Measurements from ENCODE around the gene MAP3K20. TPM values are rescaled to one million over a fixed set of nuclear protein-coding genes. Genes with fewer than 3 reads are reported as not detected.

MAP3K20 gene
- total and polyA plus RNA-seq, 2 donors = 11.2 to 15.1 TPM

DNA sequence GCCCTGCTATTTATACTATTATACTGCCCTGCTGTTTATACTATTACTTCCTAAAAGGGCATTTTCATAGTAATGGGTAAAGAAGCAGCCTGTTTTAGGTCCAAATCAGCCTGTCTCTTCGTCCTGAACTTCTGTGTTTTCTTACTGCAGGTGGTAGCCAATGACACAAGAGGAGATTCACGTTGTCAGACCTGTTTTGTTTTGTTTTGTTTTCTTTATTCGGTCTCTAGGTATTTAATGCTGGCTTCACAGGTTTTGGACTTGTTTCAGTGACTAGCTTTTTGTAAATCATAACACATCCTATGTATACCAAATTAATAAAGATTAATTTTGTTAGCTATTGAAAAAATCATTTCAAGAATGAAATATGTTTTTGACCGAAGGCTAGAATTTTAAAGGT, 116.4 kb downstream of the MAP3K20 start:
- Histone ChIP-seq H3K4me1 (ENCODE audit: control insufficient read depth in 2 of 2, insufficient read depth in 2 of 2, low read length in 2 of 2) (no peaks in the 10 kb centered on the region), H3K27ac (ENCODE audit: low read depth in 1 of 2, low read length in 1 of 2) (no peak overlapping the region), H3K36me3 (ENCODE audit: control insufficient read depth in 2 of 2, insufficient read depth in 2 of 2, low read length in 1 of 2) (peaks cover 0 to 6% of the 10 kb centered on the region in 2 donors), H3K4me3 (ENCODE audit: low read length in 2 of 2) (no peak overlapping the region), H3K27me3 (ENCODE audit: control insufficient read depth in 2 of 2, insufficient read depth in 1 of 2, low read length in 1 of 2) (no peaks in the 10 kb centered on the region), H3K9me3 (ENCODE audit: control insufficient read depth in 2 of 2, insufficient read depth in 1 of 2, low read length in 1 of 2) (no peaks in the 10 kb centered on the region)
- 96% methylated on average over 4 of the region's 4 CpGs for WGBS
- no peak for DNase-seq (ENCODE audit: low read depth in 6 of 9, low spot score in 9 of 9)

DNA sequence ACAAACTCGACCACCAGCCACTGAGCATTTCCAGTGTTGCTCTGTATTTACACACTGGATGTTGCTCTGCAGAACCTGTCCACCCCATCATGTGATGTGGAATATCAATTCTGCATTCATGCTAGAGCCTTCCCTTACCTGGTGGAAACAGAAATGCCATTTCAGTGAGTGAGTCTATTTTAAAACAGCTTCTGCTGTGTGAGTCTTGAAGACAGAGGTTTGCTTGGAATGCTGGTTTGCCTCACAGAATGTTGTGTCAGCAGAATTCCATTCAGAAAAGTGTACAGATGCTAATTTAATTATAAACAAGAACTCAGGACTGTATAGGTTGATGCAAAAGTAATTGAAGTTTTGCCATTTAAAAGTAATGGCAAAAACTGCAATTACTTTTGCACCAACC, 118.3 kb downstream of the MAP3K20 start:
- Histone ChIP-seq H3K36me3 (ENCODE audit: control insufficient read depth in 2 of 2, insufficient read depth in 2 of 2, low read length in 1 of 2) (peaks cover 0 to 12% of the 10 kb centered on the region in 2 donors), H3K27ac (ENCODE audit: low read depth in 1 of 2, low read length in 1 of 2) (no peak overlapping the region), H3K4me3 (ENCODE audit: low read length in 2 of 2) (no peak overlapping the region), H3K4me1 (ENCODE audit: control insufficient read depth in 2 of 2, insufficient read depth in 2 of 2, low read length in 2 of 2) (no peaks in the 10 kb centered on the region), H3K27me3 (ENCODE audit: control insufficient read depth in 2 of 2, insufficient read depth in 1 of 2, low read length in 1 of 2) (no peaks in the 10 kb centered on the region), H3K9me3 (ENCODE audit: control insufficient read depth in 2 of 2, insufficient read depth in 1 of 2, low read length in 1 of 2) (no peaks in the 10 kb centered on the region)
- no peak for DNase-seq (ENCODE audit: low read depth in 6 of 9, low spot score in 9 of 9)
- 100% methylated on average over 1 of the region's 1 CpG for WGBS

DNA sequence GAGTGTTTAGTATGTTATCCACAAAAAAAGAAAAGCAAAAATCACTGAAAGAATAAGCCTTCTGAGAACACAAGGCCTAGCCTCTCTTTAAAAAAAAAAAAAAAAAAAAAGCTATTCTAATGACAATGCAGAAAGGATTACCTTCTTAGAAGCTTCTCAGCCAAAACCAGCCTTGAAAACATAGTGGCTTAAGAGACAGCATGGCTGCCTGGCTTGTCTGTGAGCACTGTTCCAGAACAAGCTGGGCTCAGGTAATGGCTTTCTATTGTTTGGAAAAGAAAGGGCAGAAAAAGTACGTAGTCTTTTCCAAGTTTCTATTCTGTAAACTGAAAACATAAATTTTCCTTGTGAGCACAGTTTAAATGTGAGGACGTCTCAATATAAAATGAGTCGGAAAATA, 119.5 kb downstream of the MAP3K20 start:
- Histone ChIP-seq H3K27ac (ENCODE audit: low read depth in 1 of 2, low read length in 1 of 2) (no peak overlapping the region), H3K36me3 (ENCODE audit: control insufficient read depth in 2 of 2, insufficient read depth in 2 of 2, low read length in 1 of 2) (peaks cover 0 to 15% of the 10 kb centered on the region in 2 donors), H3K4me1 (ENCODE audit: control insufficient read depth in 2 of 2, insufficient read depth in 2 of 2, low read length in 2 of 2) (no peaks in the 10 kb centered on the region), H3K9me3 (ENCODE audit: control insufficient read depth in 2 of 2, insufficient read depth in 1 of 2, low read length in 1 of 2) (no peaks in the 10 kb centered on the region), H3K27me3 (ENCODE audit: control insufficient read depth in 2 of 2, insufficient read depth in 1 of 2, low read length in 1 of 2) (no peaks in the 10 kb centered on the region), H3K4me3 (ENCODE audit: low read length in 2 of 2) (no peak overlapping the region)
- DNase-seq (ENCODE audit: low read depth in 6 of 9, low spot score in 9 of 9) = no peak
- 96% methylated on average over 3 of the region's 3 CpGs for WGBS

DNA sequence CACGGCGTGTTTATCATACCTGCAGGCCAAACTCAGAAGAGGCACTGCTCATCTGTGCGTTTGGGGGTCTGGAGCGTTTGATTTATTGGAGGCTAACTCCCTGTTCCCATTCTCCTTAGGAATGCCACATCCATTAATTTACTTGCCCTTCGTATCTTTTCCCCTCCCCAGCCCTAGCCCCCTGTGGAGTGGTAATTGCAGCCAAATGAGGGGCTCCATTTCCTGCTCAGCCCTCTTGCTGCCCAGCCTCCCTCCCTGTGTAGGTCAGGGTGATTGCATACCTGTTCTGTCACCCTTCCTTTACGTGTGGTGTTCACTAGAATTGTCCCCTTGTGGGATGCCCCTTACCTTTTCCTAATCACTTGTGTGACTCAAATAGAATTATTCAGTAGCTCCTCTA, 120.4 kb downstream of the MAP3K20 start:
- no peaks in the 10 kb centered on the region for H3K9me3 ChIP-seq (ENCODE audit: control insufficient read depth in 2 of 2, insufficient read depth in 1 of 2, low read length in 1 of 2)
- H3K27me3 ChIP-seq (ENCODE audit: control insufficient read depth in 2 of 2, insufficient read depth in 1 of 2, low read length in 1 of 2) = no peaks in the 10 kb centered on the region
- 97% methylated on average over 6 of the region's 6 CpGs for WGBS
- peaks cover 0 to 12% of the 10 kb centered on the region in 2 donors for H3K36me3 ChIP-seq (ENCODE audit: control insufficient read depth in 2 of 2, insufficient read depth in 2 of 2, low read length in 1 of 2)
- H3K27ac ChIP-seq (ENCODE audit: low read depth in 1 of 2, low read length in 1 of 2) = no peak overlapping the region
- no peak for DNase-seq (ENCODE audit: low read depth in 6 of 9, low spot score in 9 of 9)
- H3K4me3 ChIP-seq (ENCODE audit: low read length in 2 of 2) = no peak overlapping the region
- no peaks in the 10 kb centered on the region for H3K4me1 ChIP-seq (ENCODE audit: control insufficient read depth in 2 of 2, insufficient read depth in 2 of 2, low read length in 2 of 2)

DNA sequence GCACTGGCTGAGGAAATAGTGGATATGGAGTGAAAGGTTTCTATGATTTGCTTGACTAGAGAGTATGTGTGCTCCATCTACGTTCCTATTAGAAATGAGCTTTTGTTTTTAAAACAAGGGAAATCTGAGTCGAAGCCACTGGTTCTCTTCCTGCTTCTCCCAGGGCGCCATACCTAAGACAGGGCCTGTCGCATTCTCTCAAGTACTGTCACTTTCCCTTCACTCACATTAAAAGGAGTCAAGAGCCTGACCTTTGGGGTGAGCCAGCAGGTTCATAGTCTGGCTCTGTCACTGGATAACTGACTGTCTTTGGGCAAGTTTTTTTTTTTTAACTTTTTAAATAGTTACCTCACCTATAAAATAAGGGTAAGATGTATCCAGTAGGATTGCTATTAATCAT, 121.0 kb downstream of the MAP3K20 start:
- no peak overlapping the region for H3K4me3 ChIP-seq (ENCODE audit: low read length in 2 of 2)
- no peak for DNase-seq (ENCODE audit: low read depth in 6 of 9, low spot score in 9 of 9)
- H3K27me3 ChIP-seq (ENCODE audit: control insufficient read depth in 2 of 2, insufficient read depth in 1 of 2, low read length in 1 of 2) = no peaks in the 10 kb centered on the region
- 98% methylated on average over 4 of the region's 4 CpGs for WGBS
- no peak overlapping the region for H3K27ac ChIP-seq (ENCODE audit: low read depth in 1 of 2, low read length in 1 of 2)
- H3K9me3 ChIP-seq (ENCODE audit: control insufficient read depth in 2 of 2, insufficient read depth in 1 of 2, low read length in 1 of 2) = no peaks in the 10 kb centered on the region
- no peaks in the 10 kb centered on the region for H3K4me1 ChIP-seq (ENCODE audit: control insufficient read depth in 2 of 2, insufficient read depth in 2 of 2, low read length in 2 of 2)
- peaks cover 0 to 9% of the 10 kb centered on the region in 2 donors for H3K36me3 ChIP-seq (ENCODE audit: control insufficient read depth in 2 of 2, insufficient read depth in 2 of 2, low read length in 1 of 2)

DNA sequence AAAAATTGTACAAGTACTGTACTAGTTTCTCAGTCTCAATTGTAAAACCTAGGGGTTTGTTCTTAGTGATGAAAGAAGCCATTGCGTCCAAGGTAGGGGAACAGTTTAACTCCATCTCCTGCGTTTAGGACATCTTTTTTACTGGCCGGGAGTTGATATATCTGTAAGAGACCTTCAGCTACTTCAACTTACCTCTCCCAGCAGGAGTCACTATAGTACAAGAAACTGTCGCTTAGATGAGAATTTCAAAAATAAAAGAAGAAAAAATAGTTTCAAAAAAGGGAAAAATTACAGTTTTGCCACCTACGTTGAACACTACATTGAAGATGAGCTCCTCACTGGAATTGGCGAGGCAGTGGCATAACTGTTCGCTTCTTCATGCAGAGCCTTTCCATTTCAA, 122.7 kb downstream of the MAP3K20 start:
- no peaks in the 10 kb centered on the region for H3K4me1 ChIP-seq (ENCODE audit: control insufficient read depth in 2 of 2, insufficient read depth in 2 of 2, low read length in 2 of 2)
- H3K4me3 ChIP-seq (ENCODE audit: low read length in 2 of 2) = no peak overlapping the region
- 98% methylated on average over 7 of the region's 7 CpGs for WGBS
- DNase-seq (ENCODE audit: low read depth in 6 of 9, low spot score in 9 of 9) = no peak
- H3K27ac ChIP-seq (ENCODE audit: low read depth in 1 of 2, low read length in 1 of 2) = no peak overlapping the region
- H3K36me3 ChIP-seq (ENCODE audit: control insufficient read depth in 2 of 2, insufficient read depth in 2 of 2, low read length in 1 of 2) = peaks cover 0 to 9% of the 10 kb centered on the region in 2 donors
- no peaks in the 10 kb centered on the region for H3K27me3 ChIP-seq (ENCODE audit: control insufficient read depth in 2 of 2, insufficient read depth in 1 of 2, low read length in 1 of 2)
- no peaks in the 10 kb centered on the region for H3K9me3 ChIP-seq (ENCODE audit: control insufficient read depth in 2 of 2, insufficient read depth in 1 of 2, low read length in 1 of 2)

DNA sequence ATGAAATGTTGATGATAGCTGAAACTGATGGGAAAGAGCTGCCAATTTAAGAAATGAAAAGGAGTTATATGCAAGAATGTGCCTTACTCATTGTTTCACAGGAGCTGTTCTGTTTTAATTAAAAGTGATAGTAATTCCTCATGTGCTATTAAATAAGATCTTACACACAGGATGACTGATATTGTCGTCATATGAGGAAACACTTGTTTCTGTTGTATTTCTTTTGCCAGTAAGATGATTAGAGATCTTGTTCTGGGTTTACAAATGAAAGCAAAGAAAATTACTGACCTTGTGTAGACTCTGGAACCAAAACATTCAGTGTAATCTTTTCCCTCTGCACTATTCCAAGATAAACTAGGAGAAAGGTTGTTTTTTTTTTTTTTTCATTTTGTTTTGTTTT, 123.6 kb downstream of the MAP3K20 start:
- no peaks in the 10 kb centered on the region for H3K27me3 ChIP-seq (ENCODE audit: control insufficient read depth in 2 of 2, insufficient read depth in 1 of 2, low read length in 1 of 2)
- H3K4me3 ChIP-seq (ENCODE audit: low read length in 2 of 2) = no peak overlapping the region
- no peaks in the 10 kb centered on the region for H3K9me3 ChIP-seq (ENCODE audit: control insufficient read depth in 2 of 2, insufficient read depth in 1 of 2, low read length in 1 of 2)
- peaks cover 0 to 12% of the 10 kb centered on the region in 2 donors for H3K36me3 ChIP-seq (ENCODE audit: control insufficient read depth in 2 of 2, insufficient read depth in 2 of 2, low read length in 1 of 2)
- WGBS = 96% methylated on average over 1 of the region's 1 CpG
- no peaks in the 10 kb centered on the region for H3K4me1 ChIP-seq (ENCODE audit: control insufficient read depth in 2 of 2, insufficient read depth in 2 of 2, low read length in 2 of 2)
- H3K27ac ChIP-seq (ENCODE audit: low read depth in 1 of 2, low read length in 1 of 2) = no peak overlapping the region
- DNase-seq (ENCODE audit: low read depth in 6 of 9, low spot score in 9 of 9) = no peak

DNA sequence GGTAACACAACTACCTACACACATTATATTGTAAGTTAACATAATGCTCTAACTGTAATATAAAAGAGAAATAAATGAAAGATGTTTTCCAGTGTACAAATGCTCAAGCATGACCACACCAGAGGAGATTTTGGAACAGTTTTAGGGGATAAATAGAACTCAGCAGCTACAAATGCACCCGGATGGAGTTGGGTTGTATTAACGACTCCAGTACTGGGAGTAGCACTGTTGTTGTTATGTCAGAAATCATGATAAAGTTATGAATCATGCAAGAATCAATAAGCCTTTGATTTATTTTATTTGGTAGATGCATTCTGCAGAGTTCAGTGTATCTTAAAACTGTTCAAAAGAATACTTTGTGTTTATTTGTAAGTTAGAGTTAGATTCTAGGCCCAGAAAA, 126.9 kb downstream of the MAP3K20 start:
- 96% methylated on average over 2 of the region's 2 CpGs for WGBS
- DNase-seq (ENCODE audit: low read depth in 6 of 9, low spot score in 9 of 9) = no peak

DNA sequence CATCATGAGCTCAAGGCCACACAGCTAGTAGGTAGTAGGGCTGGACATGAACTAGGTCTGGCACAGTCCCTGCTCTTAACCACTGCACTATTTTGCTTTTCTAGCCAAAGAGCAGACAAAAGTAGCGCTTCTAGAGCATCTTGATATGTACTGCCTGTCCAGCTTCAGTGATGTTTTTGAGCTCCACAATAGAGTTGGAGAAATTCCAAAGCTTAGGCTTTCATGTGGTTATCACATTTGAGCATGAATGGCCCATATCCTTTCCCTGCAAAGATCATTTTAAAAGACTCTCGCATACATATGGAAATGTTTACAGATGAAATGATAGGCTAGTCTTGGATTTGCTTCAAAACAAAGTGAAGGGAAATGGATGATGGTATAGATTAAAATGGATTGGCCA, 128.7 kb downstream of the MAP3K20 start:
- no peak overlapping the region for H3K27ac ChIP-seq (ENCODE audit: low read depth in 1 of 2, low read length in 1 of 2)

More for the DNA sequence above, 126.9 kb downstream of the MAP3K20 start:
- H3K27me3 ChIP-seq (ENCODE audit: control insufficient read depth in 2 of 2, insufficient read depth in 1 of 2, low read length in 1 of 2) = no peaks in the 10 kb centered on the region
- no peak overlapping the region for H3K27ac ChIP-seq (ENCODE audit: low read depth in 1 of 2, low read length in 1 of 2)
- no peaks in the 10 kb centered on the region for H3K4me1 ChIP-seq (ENCODE audit: control insufficient read depth in 2 of 2, insufficient read depth in 2 of 2, low read length in 2 of 2)
- H3K4me3 ChIP-seq (ENCODE audit: low read length in 2 of 2) = no peak overlapping the region
- H3K36me3 ChIP-seq (ENCODE audit: control insufficient read depth in 2 of 2, insufficient read depth in 2 of 2, low read length in 1 of 2) = peaks cover 0 to 12% of the 10 kb centered on the region in 2 donors
- H3K9me3 ChIP-seq (ENCODE audit: control insufficient read depth in 2 of 2, insufficient read depth in 1 of 2, low read length in 1 of 2) = no peaks in the 10 kb centered on the region

DNA sequence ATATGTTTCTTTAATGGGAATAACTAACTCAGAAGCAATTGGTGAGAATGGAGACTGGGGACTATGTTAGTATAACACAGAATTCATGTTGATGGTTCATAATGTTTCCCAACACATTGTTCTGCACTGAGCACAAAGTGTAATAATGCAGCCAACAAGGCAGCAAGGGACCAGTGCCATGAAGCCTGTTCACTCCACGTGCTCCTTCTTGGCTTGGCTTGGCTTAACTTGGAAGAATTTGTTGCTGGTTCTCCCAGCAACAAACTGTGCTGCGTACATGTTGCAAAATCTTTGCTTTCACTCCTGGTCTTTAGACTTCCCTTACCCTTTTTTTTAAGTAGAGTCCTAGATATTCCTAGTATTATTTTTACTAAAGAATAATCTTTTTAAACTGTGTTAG, 129.7 kb downstream of the MAP3K20 start:
- Histone ChIP-seq H3K4me1 (ENCODE audit: control insufficient read depth in 2 of 2, insufficient read depth in 2 of 2, low read length in 2 of 2) (no peaks in the 10 kb centered on the region), H3K36me3 (ENCODE audit: control insufficient read depth in 2 of 2, insufficient read depth in 2 of 2, low read length in 1 of 2) (peaks cover 0 to 3% of the 10 kb centered on the region in 2 donors), H3K9me3 (ENCODE audit: control insufficient read depth in 2 of 2, insufficient read depth in 1 of 2, low read length in 1 of 2) (no peaks in the 10 kb centered on the region), H3K4me3 (ENCODE audit: low read length in 2 of 2) (no peak overlapping the region), H3K27me3 (ENCODE audit: control insufficient read depth in 2 of 2, insufficient read depth in 1 of 2, low read length in 1 of 2) (no peaks in the 10 kb centered on the region), H3K27ac (ENCODE audit: low read depth in 1 of 2, low read length in 1 of 2) (no peak overlapping the region)
- DNase-seq (ENCODE audit: low read depth in 6 of 9, low spot score in 9 of 9) = no peak
- WGBS = 98% methylated on average over 2 of the region's 2 CpGs

More for the DNA sequence above, 128.7 kb downstream of the MAP3K20 start:
- DNase-seq (ENCODE audit: low read depth in 6 of 9, low spot score in 9 of 9) = no peak
- no peaks in the 10 kb centered on the region for H3K27me3 ChIP-seq (ENCODE audit: control insufficient read depth in 2 of 2, insufficient read depth in 1 of 2, low read length in 1 of 2)
- H3K4me1 ChIP-seq (ENCODE audit: control insufficient read depth in 2 of 2, insufficient read depth in 2 of 2, low read length in 2 of 2) = no peaks in the 10 kb centered on the region
- H3K9me3 ChIP-seq (ENCODE audit: control insufficient read depth in 2 of 2, insufficient read depth in 1 of 2, low read length in 1 of 2) = no peaks in the 10 kb centered on the region
- H3K4me3 ChIP-seq (ENCODE audit: low read length in 2 of 2) = no peak overlapping the region
- 46% methylated on average over 2 of the region's 2 CpGs for WGBS
- peaks cover 0 to 3% of the 10 kb centered on the region in 2 donors for H3K36me3 ChIP-seq (ENCODE audit: control insufficient read depth in 2 of 2, insufficient read depth in 2 of 2, low read length in 1 of 2)

Measured in thymus (tissue), 11 donors.